B cell (primary cell): Measurements from ENCODE around the gene BUB1.

Experiments used
- CTCF ChIP-seq: fragments of 200-600 bp; IDR thresholded peaks from one replicate; pipeline ENCODE4 v1.8.0; 2022; ENCODE audit warnings: antibody characterized with exemption, mild to moderate bottlenecking
- EZH2 ChIP-seq: IDR thresholded peaks from 2 replicates; pipeline ENCODE4 v1.6.1; 2012; ENCODE audit warnings: borderline replicate concordance, low read depth, mild to moderate bottlenecking, moderate library complexity, low read length; ENCODE audit not compliant: insufficient read depth, poor library complexity, severe bottlenecking

GRCh38 chr2:110670826-110671225, 7.0 kb downstream of the BUB1 start:
- TF ChIP-seq EZH2 = no peak
- TF ChIP-seq CTCF = no peak
